Measurements from ENCODE around the gene SPEG.

SPEG gene

DNA sequence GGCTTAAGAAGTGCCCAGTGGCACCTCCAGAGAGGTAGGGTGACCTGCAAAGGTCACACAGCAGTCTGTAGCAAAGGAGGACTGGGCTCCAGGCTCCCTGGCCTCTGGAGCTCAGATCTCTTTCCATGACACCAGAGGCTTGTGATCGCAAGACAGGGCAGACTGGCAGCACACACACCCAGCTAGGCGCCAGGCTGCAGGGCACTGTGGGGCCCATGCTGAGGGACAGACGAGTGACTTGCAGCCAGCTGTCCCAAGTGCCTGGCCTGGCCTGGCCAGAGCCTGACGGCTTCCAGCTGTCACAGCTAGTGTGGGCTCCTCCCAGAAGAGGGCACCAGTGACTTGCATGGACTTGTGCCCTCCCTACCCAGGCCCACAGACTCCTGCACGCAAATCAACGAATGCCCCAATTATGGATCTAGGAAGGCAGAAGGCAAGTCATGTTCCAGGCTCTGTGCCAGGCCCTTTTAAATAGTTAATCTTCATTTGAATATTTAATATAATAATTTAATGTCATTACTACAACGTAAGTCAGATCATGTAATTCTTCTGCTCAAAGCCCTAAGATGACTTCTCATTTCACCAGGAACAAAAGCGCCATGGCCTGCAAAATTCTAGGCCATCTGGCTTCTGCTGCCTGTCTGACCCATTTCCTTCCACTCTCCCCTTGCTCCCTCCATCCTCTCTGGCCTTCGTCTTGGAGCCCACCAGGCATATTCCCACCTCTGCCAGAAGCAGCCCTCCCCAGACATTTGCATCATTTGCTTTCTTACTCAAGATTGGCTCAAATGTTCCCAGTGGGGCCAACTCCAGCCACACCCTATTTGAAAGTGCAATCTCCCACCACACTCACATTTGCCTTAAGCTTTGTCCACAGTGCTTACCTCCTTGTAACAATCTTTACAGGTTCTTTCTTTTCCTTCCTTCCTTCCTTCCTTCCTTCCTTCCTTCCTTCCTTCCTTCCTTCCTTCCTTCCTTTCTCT is 3.7 kb upstream of the SPEG start:
- Histone ChIP-seq H3K9ac (ENCODE audit: low read length) (no peak overlapping the region), H3K27me3 (ENCODE audit: control insufficient read depth, insufficient read depth, low read length) (peaks cover 5% of the 10 kb centered on the region), H3K4me1 (ENCODE audit: control insufficient read depth, insufficient read depth, low read length) (peaks cover 19% of the 10 kb centered on the region), H3K36me3 (ENCODE audit: control insufficient read depth, insufficient read depth, low read length) (no peaks in the 10 kb centered on the region), H3K27ac (ENCODE audit: low read depth, low read length) (peak overlapping the region; percentile 83), H3K4me3 (ENCODE audit: low read length) (no peak overlapping the region)

DNA sequence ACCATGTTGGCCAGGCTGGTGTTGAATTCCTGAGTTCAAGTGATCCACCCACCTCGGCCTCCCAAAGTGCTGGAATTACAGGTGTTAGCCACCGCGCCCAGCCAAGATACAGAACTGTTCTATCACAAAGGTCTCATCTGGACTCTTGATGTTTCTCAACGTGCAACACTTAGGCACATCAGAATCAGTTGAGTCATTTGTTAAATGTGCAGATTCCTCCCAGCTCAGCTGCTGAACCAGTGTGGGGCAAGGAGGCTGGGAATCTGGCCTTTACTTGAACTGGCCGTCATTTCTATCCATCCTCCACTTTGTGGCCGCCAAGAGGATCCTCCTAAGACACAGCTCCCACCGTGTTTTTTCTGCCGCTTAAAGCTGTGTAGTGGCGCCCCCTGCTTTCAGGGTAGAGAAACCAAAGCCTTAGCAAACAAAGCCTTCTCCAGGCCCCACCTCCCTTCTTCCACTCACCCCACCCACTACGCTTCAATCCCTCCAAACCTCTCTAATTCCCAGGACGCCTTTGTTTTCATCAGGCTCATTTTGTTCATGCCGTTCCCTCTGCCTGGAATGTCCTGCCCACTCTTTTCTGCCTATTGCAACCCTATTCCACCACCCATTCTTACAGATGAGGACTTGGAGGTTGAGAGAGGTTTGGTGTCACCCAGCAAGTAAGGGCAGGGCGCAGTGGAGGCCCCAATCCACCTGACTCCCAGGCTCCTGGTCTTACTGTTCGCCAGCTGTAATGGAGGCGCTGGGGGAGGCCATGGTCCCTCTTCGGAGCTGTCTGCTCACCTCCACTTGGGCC is 776 bp upstream of the SPEG start:
- Histone ChIP-seq H3K4me3 (ENCODE audit: low read length) (peak overlapping the region; percentile 41), H3K9ac (ENCODE audit: low read length) (no peak overlapping the region), H3K27ac (ENCODE audit: low read depth, low read length) (peak overlapping the region; percentile 99), H3K36me3 (ENCODE audit: control insufficient read depth, insufficient read depth, low read length) (no peaks in the 10 kb centered on the region), H3K4me1 (ENCODE audit: control insufficient read depth, insufficient read depth, low read length) (peaks cover 43% of the 10 kb centered on the region), H3K27me3 (ENCODE audit: control insufficient read depth, insufficient read depth, low read length) (peaks cover 5% of the 10 kb centered on the region)

DNA sequence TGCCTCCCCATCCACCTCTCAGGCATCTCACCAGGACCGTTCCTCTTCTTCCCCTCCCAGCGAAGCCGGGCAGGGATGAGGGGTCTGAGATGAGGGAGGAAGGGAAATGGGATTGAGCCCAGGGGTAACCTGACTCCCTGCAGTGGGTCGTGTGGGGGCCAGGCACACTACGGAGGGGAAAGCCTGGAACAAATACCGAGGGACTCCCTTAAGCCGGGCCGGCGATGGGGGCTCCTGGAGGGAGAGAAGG is 250 bp upstream of the SPEG start:
- H3K9ac ChIP-seq (ENCODE audit: low read length): no peak overlapping the region
- H3K36me3 ChIP-seq (ENCODE audit: control insufficient read depth, insufficient read depth, low read length): no peaks in the 10 kb centered on the region
- H3K4me1 ChIP-seq (ENCODE audit: control insufficient read depth, insufficient read depth, low read length): peaks cover 43% of the 10 kb centered on the region
- H3K27ac ChIP-seq (ENCODE audit: low read depth, low read length): peak overlapping the region; percentile 99
- peak overlapping the region; percentile 41 for H3K4me3 ChIP-seq (ENCODE audit: low read length)
- H3K27me3 ChIP-seq (ENCODE audit: control insufficient read depth, insufficient read depth, low read length): peaks cover 5% of the 10 kb centered on the region

DNA sequence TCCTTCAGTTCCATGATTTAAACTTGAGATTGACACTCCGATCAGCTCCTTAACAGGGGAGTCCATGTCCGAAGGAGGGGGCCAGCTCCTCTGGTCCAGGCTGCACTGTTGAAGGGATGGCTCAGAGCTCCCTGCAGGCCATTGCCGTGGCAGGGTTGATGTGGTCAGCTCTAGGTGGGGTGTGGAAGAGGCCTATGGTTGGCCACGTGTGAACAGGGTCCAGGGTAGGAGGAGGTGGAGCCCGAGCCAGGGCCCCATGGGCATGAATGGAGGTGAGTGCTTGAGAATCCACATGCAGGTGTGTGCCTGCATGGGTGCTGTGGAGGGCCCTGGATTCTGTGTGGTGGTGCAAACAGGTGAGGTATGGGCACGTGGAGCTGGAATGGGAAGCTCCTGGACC is 1.1 kb downstream of the SPEG start:
- H3K9ac ChIP-seq (ENCODE audit: low read length): no peak overlapping the region
- H3K4me3 ChIP-seq (ENCODE audit: low read length): peak overlapping the region; percentile 50
- H3K36me3 ChIP-seq (ENCODE audit: control insufficient read depth, insufficient read depth, low read length): no peaks in the 10 kb centered on the region
- H3K27ac ChIP-seq (ENCODE audit: low read depth, low read length): peak overlapping the region; percentile 99
- peaks cover 5% of the 10 kb centered on the region for H3K27me3 ChIP-seq (ENCODE audit: control insufficient read depth, insufficient read depth, low read length)
- H3K4me1 ChIP-seq (ENCODE audit: control insufficient read depth, insufficient read depth, low read length): peaks cover 43% of the 10 kb centered on the region

DNA sequence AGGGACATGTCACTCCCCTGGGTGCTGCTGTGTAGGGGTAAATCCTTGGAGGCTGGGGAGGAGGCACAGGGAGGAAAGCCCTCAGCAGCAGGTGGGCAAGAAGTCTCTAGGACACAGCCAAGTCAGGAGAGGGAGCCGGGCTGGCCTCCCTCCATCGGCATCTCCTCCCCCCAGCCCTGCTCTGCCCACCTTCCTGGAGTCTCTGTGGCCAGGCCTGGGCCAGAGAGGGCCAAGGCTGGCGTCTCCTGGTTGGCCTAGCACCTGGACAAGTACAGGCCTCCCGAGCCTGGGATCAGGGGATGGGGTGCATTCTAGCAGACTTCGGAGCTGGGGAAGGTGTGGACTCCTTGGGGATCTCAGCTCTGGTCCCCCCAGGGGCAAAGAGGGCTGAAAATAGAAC is 1.8 kb downstream of the SPEG start:
- H3K9ac ChIP-seq (ENCODE audit: low read length): no peak overlapping the region

DNA sequence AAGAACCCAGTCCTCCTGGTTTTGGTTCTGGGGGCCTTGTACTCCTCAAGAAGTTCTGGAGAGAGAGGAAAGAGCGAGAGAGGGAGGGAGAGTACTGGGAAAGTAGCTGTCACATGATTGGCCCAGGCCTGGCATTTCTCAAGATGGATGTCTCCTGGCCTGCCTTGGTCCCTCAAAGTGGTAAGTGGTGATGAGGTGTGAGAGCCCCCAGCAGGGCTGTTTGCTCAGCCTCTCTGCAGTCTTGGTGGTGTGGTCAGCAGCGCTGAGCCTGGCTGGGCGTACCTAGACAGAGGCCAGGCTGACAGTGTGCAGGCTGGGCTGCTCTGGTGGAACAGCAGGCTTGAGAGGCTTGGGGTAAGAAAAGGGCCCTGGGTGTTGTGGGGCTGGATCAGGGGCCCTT is 2.5 kb downstream of the SPEG start:
- H3K9ac ChIP-seq (ENCODE audit: low read length): no peak overlapping the region
- H3K27me3 ChIP-seq (ENCODE audit: control insufficient read depth, insufficient read depth, low read length): peaks cover 5% of the 10 kb centered on the region
- peak overlapping the region; percentile 99 for H3K27ac ChIP-seq (ENCODE audit: low read depth, low read length)
- H3K4me3 ChIP-seq (ENCODE audit: low read length): no peak overlapping the region
- peaks cover 48% of the 10 kb centered on the region for H3K4me1 ChIP-seq (ENCODE audit: control insufficient read depth, insufficient read depth, low read length)
- H3K36me3 ChIP-seq (ENCODE audit: control insufficient read depth, insufficient read depth, low read length): no peaks in the 10 kb centered on the region

More for the DNA sequence above, 1.8 kb downstream of the SPEG start:
- Histone ChIP-seq H3K4me1 (ENCODE audit: control insufficient read depth, insufficient read depth, low read length) (peaks cover 48% of the 10 kb centered on the region), H3K27me3 (ENCODE audit: control insufficient read depth, insufficient read depth, low read length) (peaks cover 5% of the 10 kb centered on the region), H3K27ac (ENCODE audit: low read depth, low read length) (peak overlapping the region; percentile 99), H3K4me3 (ENCODE audit: low read length) (no peak overlapping the region), H3K36me3 (ENCODE audit: control insufficient read depth, insufficient read depth, low read length) (no peaks in the 10 kb centered on the region)

DNA sequence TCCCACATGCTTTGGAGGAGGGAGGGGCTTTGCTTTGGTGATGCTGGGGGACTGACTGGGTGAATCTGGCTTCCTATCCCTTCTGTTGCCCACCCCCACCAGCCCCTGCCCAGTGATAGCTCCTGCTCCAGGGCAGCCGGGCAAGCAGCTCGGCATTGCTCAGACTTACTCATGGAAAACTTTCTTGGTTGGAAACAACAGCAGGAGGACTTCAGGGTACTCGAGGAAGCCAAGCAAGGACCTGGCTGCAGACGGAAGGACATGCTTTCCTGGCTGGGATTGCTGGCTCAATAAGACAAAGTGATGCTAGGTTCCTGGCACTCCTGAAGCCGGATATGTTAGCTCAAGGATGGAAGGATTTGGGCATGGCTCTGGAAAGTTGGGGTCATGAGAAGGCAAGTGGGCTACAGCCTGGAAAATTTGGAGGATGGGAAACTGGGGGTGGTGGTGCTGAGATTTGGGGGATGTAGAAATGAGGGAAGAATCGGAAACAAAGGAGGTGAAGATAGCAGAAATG is 3.1 kb downstream of the SPEG start:
- H3K4me3 ChIP-seq (ENCODE audit: low read length): no peak overlapping the region
- peak overlapping the region; percentile 99 for H3K27ac ChIP-seq (ENCODE audit: low read depth, low read length)
- no peaks in the 10 kb centered on the region for H3K36me3 ChIP-seq (ENCODE audit: control insufficient read depth, insufficient read depth, low read length)
- peaks cover 8% of the 10 kb centered on the region for H3K27me3 ChIP-seq (ENCODE audit: control insufficient read depth, insufficient read depth, low read length)
- H3K4me1 ChIP-seq (ENCODE audit: control insufficient read depth, insufficient read depth, low read length): peaks cover 48% of the 10 kb centered on the region
- no peak overlapping the region for H3K9ac ChIP-seq (ENCODE audit: low read length)

DNA sequence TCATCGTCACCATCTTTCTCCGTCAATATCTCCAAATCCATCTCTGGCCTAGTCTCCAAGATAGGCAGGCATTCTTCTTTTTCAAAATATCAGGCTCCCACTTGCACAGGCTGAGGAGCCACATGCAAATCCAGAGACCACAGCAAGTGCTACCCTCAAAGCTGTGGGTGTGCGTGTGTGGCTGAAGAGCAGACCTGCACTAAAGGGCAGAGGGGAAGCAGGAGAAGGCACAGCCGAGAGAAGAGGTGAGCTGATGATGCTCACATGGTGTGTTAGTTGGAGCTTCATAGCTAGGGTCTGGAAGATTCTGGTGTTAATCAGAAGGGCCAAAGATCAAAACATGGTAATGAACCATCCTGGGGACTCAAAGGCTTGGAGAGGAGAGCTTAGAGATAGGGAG is 3.8 kb downstream of the SPEG start:
- Histone ChIP-seq H3K4me3 (ENCODE audit: low read length) (no peak overlapping the region), H3K4me1 (ENCODE audit: control insufficient read depth, insufficient read depth, low read length) (peaks cover 56% of the 10 kb centered on the region), H3K27me3 (ENCODE audit: control insufficient read depth, insufficient read depth, low read length) (peaks cover 14% of the 10 kb centered on the region), H3K9ac (ENCODE audit: low read length) (no peak overlapping the region), H3K36me3 (ENCODE audit: control insufficient read depth, insufficient read depth, low read length) (no peaks in the 10 kb centered on the region), H3K27ac (ENCODE audit: low read depth, low read length) (peak overlapping the region; percentile 99)

DNA sequence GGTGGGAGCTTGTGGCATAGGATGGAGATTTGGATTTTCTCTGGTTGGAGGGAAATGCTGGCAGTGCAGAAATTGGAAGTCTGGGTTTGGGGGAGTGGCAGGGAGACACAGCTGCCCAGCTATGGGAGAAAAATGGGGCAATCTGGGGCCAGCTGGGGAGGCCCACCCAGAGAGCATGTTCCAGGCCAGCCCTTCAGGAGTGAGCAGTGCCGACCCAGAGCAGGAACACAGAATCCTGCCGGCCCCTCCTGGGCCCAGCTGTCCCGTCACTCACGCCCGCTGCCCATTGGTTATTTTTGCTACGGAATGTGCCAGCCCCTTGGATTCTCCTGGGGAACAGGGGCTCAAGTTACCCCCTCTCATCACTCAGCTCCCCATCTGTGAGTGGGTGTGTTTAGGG is 4.9 kb downstream of the SPEG start:
- Histone ChIP-seq H3K36me3 (ENCODE audit: control insufficient read depth, insufficient read depth, low read length) (no peaks in the 10 kb centered on the region), H3K27ac (ENCODE audit: low read depth, low read length) (peak overlapping the region; percentile 99), H3K4me1 (ENCODE audit: control insufficient read depth, insufficient read depth, low read length) (peaks cover 57% of the 10 kb centered on the region), H3K4me3 (ENCODE audit: low read length) (no peak overlapping the region), H3K27me3 (ENCODE audit: control insufficient read depth, insufficient read depth, low read length) (peaks cover 11% of the 10 kb centered on the region), H3K9ac (ENCODE audit: low read length) (no peak overlapping the region)

DNA sequence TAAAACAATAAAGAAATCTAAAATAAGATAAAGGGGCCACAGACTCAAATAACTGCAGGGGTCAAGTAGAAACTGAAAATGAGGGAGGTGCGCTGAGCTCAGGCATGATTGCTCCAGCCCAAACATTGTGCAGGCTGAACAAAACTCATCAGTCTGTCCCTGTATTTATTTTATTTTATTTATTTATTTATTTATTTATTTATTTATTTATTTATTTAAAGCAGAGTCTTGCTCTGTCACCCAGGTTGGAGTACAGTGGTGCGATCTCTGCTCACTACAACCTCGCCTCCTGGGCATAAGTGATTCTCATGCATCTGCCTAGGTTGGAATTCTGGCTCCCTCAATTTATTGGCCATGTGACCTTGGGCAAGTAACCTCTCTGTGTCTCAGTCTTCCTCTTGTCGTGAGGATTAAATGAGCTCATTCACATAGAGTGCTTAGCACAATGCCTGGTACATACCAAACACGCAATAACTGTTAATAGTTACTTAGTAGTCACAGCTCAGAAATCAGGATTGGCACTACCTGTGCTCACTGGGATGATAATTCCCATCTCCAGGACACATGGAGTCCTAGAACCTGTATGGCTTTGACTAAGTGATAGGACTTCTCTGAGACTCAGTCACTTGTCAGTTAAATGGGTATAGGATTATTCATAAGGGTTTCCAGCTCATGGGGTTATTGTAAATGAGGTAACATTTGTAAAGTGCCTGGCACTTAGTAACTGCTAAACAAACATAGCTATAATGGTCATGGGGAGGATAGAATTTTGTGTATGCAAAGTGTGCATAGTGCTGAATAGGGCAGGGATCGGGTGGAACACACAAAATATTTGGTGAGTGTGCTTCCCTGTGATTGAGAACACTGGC is 6.0 kb downstream of the SPEG start:
- Histone ChIP-seq H3K9ac (ENCODE audit: low read length) (no peak overlapping the region), H3K4me1 (ENCODE audit: control insufficient read depth, insufficient read depth, low read length) (peaks cover 58% of the 10 kb centered on the region), H3K4me3 (ENCODE audit: low read length) (peak overlapping the region; percentile 53), H3K27ac (ENCODE audit: low read depth, low read length) (peak overlapping the region; percentile 99), H3K36me3 (ENCODE audit: control insufficient read depth, insufficient read depth, low read length) (no peaks in the 10 kb centered on the region), H3K27me3 (ENCODE audit: control insufficient read depth, insufficient read depth, low read length) (peaks cover 11% of the 10 kb centered on the region)

DNA sequence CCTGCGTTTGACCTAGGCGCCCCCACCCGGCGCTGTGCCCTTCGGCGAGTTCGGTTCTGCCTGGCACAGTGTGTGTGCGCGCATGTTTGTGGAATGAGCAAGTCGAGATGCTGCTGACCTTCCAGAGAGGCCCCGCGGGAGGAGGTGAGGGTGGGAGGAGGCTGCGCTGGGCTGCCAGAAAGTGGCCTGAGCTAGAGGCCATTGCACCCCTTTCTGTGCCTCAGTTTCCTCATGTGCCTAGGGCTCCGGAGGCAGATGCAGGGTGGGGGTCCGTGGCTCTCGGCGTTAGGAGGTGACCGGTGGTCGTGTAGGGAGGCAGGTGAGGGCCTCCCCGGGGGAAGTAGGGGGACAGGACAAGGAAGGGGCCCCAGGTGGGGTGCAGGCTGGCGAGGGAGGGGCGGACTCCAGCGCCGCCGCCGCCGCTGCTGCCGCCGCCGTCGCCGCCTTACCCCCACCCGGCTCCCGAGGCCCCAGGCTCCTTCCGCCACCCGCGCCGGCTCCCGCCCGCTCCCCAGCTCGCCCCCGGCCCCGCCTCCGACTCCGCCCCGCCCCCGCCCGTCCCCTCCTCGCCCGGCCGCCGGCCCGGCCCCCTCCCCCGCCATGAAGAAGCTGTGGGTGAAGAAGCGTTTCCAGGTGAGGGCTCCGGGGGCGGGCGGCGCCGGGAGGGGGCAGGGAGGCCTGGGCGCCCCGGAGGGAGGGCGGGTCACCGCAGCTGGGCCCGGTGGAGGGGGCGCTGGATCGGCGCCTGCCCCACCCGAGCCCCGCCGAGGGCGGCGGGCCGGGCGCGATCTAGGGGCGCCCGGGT is 7.0 kb downstream of the SPEG start:
- H3K27ac ChIP-seq (ENCODE audit: low read depth, low read length): peak overlapping the region; percentile 99
- H3K9ac ChIP-seq (ENCODE audit: low read length): no peak overlapping the region
- H3K36me3 ChIP-seq (ENCODE audit: control insufficient read depth, insufficient read depth, low read length): no peaks in the 10 kb centered on the region
- H3K4me1 ChIP-seq (ENCODE audit: control insufficient read depth, insufficient read depth, low read length): peaks cover 57% of the 10 kb centered on the region
- peak overlapping the region; percentile 62 for H3K4me3 ChIP-seq (ENCODE audit: low read length)
- peaks cover 9% of the 10 kb centered on the region for H3K27me3 ChIP-seq (ENCODE audit: control insufficient read depth, insufficient read depth, low read length)

Measured in rectal smooth muscle tissue (tissue), 1 donor.